Measurements from ENCODE around the gene LELP1.

GRCh38 chr1:153220606-153221303 is 17.5 kb downstream of the LELP1 start:
- no peak for TF ChIP-seq ZNF462 (CRISPR knock-in tag; IDR thresholded peaks at IDR 0.05)
- no peak for TF ChIP-seq CTCF (conservative IDR thresholded peaks at IDR 0.05; ENCODE audit: low read depth in 2 of 2)
- TF ChIP-seq REST (IDR thresholded peaks at IDR 0.05; ENCODE audit: unreplicated experiment), result no peak
- no peak for TF ChIP-seq POLR2AphosphoS5 (IDR thresholded peaks at IDR 0.05; ENCODE audit: low read depth)
- TF ChIP-seq CREB1 (CRISPR knock-in tag; IDR thresholded peaks at IDR 0.05; ENCODE audit: low read depth), result no peak
- TF ChIP-seq JUNB (IDR thresholded peaks at IDR 0.05; ENCODE audit: unreplicated experiment), result no peak
- no peak for TF ChIP-seq EZH2 (IDR thresholded peaks at IDR 0.05; ENCODE audit: low read depth, unreplicated experiment)
- no peak for TF ChIP-seq STAT1 (IDR thresholded peaks at IDR 0.05; ENCODE audit: unreplicated experiment)
